ENCODE measurements around the gene DHX38.

Gene DHX38

GRCh38 chr16:72123426-72123825 is 29.8 kb downstream of the DHX38 start:
- Histone ChIP-seq H3K4me1 (ENCODE audit: insufficient read depth, low read length) (peaks cover 8% of the 10 kb centered on the region), H3K9ac (ENCODE audit: low read depth, low read length) (no peak overlapping the region), H3K9me3 (ENCODE audit: control insufficient read depth, insufficient read depth, low read length) (no peaks in the 10 kb centered on the region), H3K36me3 (ENCODE audit: insufficient read depth, low read length) (no peaks in the 10 kb centered on the region; the same call in 1 of the 2 replicates)

DNA sequence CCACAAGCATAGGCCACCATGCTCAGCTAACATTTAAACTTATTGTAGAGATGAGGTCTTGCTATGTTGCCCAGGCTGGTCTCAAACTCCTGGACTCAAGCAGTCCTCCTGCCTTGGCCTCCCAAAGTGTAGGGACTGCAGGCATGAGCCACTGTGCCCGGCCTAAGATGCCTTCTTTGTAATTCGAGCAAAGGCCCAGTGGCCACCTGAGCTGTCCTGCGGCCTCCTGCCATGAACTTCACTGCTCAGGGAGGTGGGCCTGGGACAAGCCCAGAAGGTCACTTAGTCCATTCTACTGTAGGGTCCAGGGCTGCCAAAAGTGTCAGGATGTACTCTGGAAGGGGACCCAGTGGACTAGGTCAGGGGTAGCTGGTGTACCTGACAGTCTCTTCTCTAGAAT is 30.5 kb downstream of the DHX38 start:
- H3K4me1 ChIP-seq (ENCODE audit: insufficient read depth, low read length): peaks cover 8% of the 10 kb centered on the region
- no peaks in the 10 kb centered on the region for H3K9me3 ChIP-seq (ENCODE audit: control insufficient read depth, insufficient read depth, low read length)
- no peaks in the 10 kb centered on the region; the same call in 1 of the 2 replicates for H3K36me3 ChIP-seq (ENCODE audit: insufficient read depth, low read length)
- H3K9ac ChIP-seq (ENCODE audit: low read depth, low read length): no peak overlapping the region

DNA sequence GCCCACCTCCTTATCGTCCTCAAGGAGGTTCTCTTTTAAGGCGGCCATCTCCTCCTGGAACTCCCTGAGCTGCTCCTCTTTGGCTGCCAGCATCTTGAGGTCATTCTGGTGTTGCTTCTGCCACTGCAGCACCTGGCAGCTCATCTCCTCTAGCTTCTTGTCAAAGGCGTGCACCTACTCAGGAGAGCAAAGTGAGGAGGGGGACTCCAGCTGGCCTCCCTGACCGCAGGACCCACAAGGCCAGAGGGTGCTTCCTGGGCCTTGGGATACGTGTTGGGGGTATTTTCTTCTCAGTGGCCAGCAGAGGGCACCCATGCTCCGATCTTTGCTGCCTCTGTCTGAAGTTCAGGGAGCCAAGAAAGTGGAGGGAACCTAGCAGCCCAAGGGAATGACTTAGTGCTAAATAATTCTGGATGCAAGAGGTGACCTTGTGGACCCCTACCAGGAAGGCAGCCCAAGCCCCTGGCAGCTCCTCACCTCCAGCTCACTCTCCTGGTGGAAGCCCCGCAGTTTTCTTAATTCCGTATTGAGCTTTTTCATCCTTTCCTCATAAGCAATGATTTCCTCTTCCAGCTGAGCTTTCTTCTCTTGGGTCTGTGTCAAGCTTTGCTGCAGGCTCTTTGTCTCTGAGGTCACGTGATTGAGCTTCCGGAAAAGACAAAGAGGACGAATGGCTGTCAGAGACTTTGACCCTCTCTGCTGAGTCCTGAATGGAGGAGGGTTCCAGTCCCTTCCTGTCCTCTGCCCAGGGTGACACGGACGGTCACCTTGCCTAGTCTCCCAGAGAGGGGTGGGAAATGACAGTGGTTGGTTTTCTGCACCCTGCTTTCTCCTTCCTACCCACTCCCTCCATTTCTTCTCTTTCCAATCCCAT is 31.4 kb downstream of the DHX38 start:
- H3K4me1 ChIP-seq (ENCODE audit: insufficient read depth, low read length): peaks cover 8% of the 10 kb centered on the region
- H3K9ac ChIP-seq (ENCODE audit: low read depth, low read length): no peak overlapping the region
- no peaks in the 10 kb centered on the region for H3K9me3 ChIP-seq (ENCODE audit: control insufficient read depth, insufficient read depth, low read length)
- H3K36me3 ChIP-seq (ENCODE audit: insufficient read depth, low read length): no peaks in the 10 kb centered on the region; the same call in 1 of the 2 replicates

GRCh38 chr16:72125635-72126428 is 32.2 kb downstream of the DHX38 start:
- Histone ChIP-seq H3K4me1 (ENCODE audit: insufficient read depth, low read length) (peaks cover 11% of the 10 kb centered on the region), H3K36me3 (ENCODE audit: insufficient read depth, low read length) (no peaks in the 10 kb centered on the region; the same call in 1 of the 2 replicates), H3K9me3 (ENCODE audit: control insufficient read depth, insufficient read depth, low read length) (no peaks in the 10 kb centered on the region), H3K9ac (ENCODE audit: low read depth, low read length) (no peak overlapping the region)

DNA sequence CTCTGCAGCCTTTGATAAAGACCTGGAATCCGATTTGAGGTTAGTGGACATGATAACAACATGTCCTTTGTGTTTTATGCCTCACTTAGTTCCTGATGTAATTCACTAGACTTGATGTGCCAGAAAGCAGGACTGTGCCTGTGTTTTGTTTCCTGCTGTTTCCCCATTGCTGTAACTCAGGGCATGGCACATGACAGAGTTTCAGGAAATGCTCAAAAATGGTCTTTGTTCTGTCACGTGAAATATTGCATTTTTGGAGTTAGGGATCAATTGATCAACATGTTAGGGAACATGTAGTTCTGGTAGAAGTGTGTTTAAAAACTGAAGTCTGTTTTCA is 32.8 kb downstream of the DHX38 start:
- Histone ChIP-seq H3K36me3 (ENCODE audit: insufficient read depth, low read length) (no peaks in the 10 kb centered on the region; the same call in 1 of the 2 replicates), H3K4me1 (ENCODE audit: insufficient read depth, low read length) (peaks cover 15% of the 10 kb centered on the region), H3K9ac (ENCODE audit: low read depth, low read length) (no peak overlapping the region), H3K9me3 (ENCODE audit: control insufficient read depth, insufficient read depth, low read length) (no peaks in the 10 kb centered on the region)

DNA sequence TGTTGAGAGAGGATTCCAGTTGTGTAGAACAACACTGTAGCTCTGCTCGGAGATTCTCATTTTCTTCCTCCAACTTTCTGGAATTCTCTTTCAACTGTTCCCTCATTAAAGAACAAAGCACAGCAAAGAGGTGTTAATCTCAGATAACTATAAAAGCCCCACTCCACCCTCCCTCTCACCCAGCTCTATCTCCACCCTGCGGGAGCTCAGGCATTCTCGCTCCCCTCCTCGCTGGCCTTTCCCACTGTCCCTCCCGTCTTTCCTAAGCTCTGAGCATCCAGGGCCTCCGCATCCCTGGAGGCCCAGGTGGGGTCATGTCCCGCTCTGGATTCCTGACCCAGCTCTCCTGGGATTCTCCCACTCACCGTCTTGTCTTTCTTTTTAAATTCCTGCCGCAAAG is 35.1 kb downstream of the DHX38 start:
- Histone ChIP-seq H3K9ac (ENCODE audit: low read depth, low read length) (no peak overlapping the region), H3K36me3 (ENCODE audit: insufficient read depth, low read length) (no peaks in the 10 kb centered on the region; the same call in 1 of the 2 replicates), H3K4me1 (ENCODE audit: insufficient read depth, low read length) (peaks cover 15% of the 10 kb centered on the region), H3K9me3 (ENCODE audit: control insufficient read depth, insufficient read depth, low read length) (no peaks in the 10 kb centered on the region)

DNA sequence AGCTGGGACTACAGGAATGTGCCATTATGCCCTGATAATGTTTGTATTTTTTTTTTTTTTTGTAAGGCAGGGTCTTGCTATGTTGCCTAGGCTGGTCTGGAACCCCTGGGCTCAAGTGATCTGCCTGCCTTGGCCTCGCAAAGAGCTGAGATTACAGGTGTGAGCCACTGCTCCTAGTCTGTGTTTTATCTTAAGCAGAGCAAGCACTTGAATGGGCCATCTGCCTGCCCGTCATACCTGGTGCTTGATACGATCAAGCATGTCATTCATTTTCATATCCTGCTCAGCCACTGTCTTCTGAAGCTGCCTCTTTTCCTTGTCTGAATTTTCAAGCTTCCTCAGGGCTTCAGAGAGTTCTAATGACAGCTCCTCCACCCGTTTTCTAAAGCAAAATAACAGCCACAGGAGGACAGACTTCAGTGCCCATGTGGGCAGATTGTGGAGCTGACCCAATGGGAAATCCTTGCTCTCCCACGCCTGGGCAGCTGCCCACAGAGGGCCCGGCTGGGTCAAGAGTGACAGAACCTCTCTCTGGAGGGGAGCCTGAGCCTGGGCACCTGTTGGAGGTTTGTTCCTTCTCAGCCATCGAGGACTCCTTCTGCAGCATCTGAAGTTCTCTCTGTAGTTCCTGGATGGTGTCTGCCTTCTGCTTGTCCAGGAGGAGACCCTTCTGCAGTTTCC is 36.5 kb downstream of the DHX38 start:
- Histone ChIP-seq H3K4me1 (ENCODE audit: insufficient read depth, low read length) (peaks cover 13% of the 10 kb centered on the region), H3K9ac (ENCODE audit: low read depth, low read length) (no peak overlapping the region), H3K9me3 (ENCODE audit: control insufficient read depth, insufficient read depth, low read length) (no peaks in the 10 kb centered on the region), H3K36me3 (ENCODE audit: insufficient read depth, low read length) (no peaks in the 10 kb centered on the region; the same call in 1 of the 2 replicates)

- Histone ChIP-seq H3K9me3 (ENCODE audit: control insufficient read depth, insufficient read depth, low read length) (no peaks in the 10 kb centered on the region), H3K9ac (ENCODE audit: low read depth, low read length) (no peak overlapping the region), H3K36me3 (ENCODE audit: insufficient read depth, low read length) (no peaks in the 10 kb centered on the region; the same call in 1 of the 2 replicates), H3K4me1 (ENCODE audit: insufficient read depth, low read length) (peaks cover 7% of the 10 kb centered on the region; the same call in 1 of the 2 replicates)
Observed at GRCh38 chr16:72131036-72131435, 37.4 kb downstream of the DHX38 start.

GRCh38 chr16:72132726-72133125 is 39.1 kb downstream of the DHX38 start:
- Histone ChIP-seq H3K9me3 (ENCODE audit: control insufficient read depth, insufficient read depth, low read length) (no peaks in the 10 kb centered on the region), H3K9ac (ENCODE audit: low read depth, low read length) (no peak overlapping the region), H3K4me1 (ENCODE audit: insufficient read depth, low read length) (peaks cover 7% of the 10 kb centered on the region; the same call in 1 of the 2 replicates), H3K36me3 (ENCODE audit: insufficient read depth, low read length) (no peaks in the 10 kb centered on the region; the same call in 1 of the 2 replicates)

GRCh38 chr16:72134507-72134906 is 40.9 kb downstream of the DHX38 start:
- Histone ChIP-seq H3K9me3 (ENCODE audit: control insufficient read depth, insufficient read depth, low read length) (no peaks in the 10 kb centered on the region), H3K36me3 (ENCODE audit: insufficient read depth, low read length) (no peaks in the 10 kb centered on the region), H3K4me1 (ENCODE audit: insufficient read depth, low read length) (peaks cover 7% of the 10 kb centered on the region; the same call in 1 of the 2 replicates), H3K9ac (ENCODE audit: low read depth, low read length) (no peak overlapping the region)

DNA sequence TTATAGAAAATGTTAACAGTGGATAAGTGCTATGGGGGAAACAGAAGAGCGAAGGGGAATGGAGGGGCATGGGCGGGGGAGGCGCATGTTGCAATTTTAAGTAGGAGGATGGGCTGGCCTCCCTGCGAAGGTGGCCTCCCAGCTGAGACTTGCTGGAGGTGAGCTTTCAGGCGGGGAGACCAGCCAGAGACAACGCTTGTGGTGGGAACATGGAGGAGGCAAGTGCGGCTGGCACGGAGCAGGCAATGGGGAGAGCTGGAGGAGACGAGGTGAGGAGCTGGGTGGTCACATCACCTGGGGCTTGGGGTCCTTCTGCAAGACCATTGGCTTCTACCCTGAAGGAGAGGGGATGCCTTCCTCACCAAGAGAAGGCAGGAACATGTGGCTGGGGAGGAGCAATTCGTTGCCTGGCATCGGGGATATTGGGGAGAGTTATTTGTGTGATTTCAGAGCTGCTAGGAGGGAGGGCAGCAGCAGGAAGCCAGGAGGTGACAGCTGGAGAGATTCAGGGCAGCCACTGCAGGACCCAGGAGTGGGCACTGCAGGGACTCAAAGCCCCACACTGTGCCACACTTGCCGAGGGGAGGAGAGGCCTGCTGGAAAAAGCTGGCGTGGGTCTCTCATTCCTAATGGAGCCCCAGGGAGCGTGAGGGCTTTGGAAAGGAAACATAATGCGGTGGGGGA is 43.9 kb downstream of the DHX38 start:
- H3K4me1 ChIP-seq (ENCODE audit: insufficient read depth, low read length): no peaks in the 10 kb centered on the region
- H3K36me3 ChIP-seq (ENCODE audit: insufficient read depth, low read length): no peaks in the 10 kb centered on the region
- H3K9me3 ChIP-seq (ENCODE audit: control insufficient read depth, insufficient read depth, low read length): no peaks in the 10 kb centered on the region
- H3K9ac ChIP-seq (ENCODE audit: low read depth, low read length): no peak overlapping the region

- H3K36me3 ChIP-seq (ENCODE audit: insufficient read depth, low read length): no peaks in the 10 kb centered on the region
Observed at GRCh38 chr16:72138064-72138572, 44.5 kb downstream of the DHX38 start.

DNA sequence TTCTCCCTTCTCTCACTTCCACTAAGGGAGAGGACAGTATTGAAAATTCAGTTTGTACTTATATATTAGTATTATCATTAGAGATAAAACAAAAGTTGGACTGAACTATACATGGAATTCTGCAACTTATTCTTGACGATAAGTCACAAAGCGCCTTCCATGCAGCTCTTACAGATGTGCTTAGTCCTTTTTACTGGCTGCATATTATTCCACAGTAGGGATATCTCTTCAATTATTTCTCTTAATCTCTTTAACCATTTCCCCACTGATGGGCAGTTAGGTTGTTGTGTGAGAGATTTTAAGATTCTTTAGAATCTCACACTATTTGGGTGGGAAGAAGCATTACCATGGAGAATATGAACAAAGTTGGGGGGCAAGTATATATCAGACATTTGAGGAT is 46.3 kb downstream of the DHX38 start:
- Histone ChIP-seq H3K9ac (ENCODE audit: low read depth, low read length) (no peak overlapping the region), H3K36me3 (ENCODE audit: insufficient read depth, low read length) (no peaks in the 10 kb centered on the region), H3K4me1 (ENCODE audit: insufficient read depth, low read length) (no peaks in the 10 kb centered on the region), H3K9me3 (ENCODE audit: control insufficient read depth, insufficient read depth, low read length) (no peaks in the 10 kb centered on the region)

More at GRCh38 chr16:72138064-72138572, 44.5 kb downstream of the DHX38 start:
- Histone ChIP-seq H3K9me3 (ENCODE audit: control insufficient read depth, insufficient read depth, low read length) (no peaks in the 10 kb centered on the region), H3K4me1 (ENCODE audit: insufficient read depth, low read length) (no peaks in the 10 kb centered on the region), H3K9ac (ENCODE audit: low read depth, low read length) (no peak overlapping the region)
